T-helper 9 cell (primary cell): Measurements from ENCODE around the gene SLC14A1.
A peak's percentile ranks its signal among the peaks of the same experiment; 100 is the strongest.

Experiments
- DNase-seq: peaks from one replicate; pipeline ENCODE4 v3.0.0-alpha.2; 2020
- total RNA-seq, 2 donors: gene quantifications; one replicate each; lab custom pipeline; 2026; lab: John Stamatoyannopoulos, UW

SLC14A1 gene
- 2.2 to 13.5 reads per million in 2 donors for total RNA-seq

DNA sequence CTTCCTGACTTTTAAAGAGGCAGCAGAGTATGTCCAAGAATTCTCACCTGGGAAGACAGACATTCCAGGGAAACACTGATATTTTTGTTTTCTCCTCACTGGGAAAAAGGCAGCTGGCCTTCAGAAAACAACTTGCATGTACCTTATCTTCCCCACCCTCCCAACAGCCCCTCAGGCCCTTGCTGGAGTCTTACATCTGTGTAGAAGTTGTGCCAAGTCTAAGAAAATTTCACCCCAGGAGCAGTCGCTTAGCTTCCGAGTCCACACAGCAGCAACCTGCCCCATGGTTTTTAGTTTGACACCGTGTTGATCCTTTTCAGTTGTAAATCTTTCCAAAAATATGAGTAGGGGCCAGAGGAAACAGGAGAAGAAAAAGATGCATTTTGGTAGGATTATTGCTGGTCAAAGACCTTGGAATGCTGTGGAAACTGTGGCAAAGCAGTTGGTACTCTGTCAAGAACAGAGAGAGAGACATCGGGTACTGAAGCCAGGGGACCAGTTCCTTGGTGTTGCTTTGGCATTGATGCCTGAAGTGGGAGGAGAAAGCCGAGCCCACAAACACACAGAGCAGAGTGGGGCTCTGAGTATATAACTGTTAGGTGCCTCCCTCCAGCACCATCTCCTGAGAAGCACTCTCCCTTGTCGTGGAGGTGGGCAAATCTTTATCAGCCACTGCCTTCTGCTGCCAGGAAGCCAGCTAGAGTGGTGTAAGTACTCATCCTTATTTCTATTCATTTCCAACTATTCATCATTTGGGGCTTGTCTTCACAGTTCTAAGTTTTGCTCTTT is at the start of gene SLC14A1:
SLC14A1 (plus strand) TSS at position 615 of the 789 bp plus-strand sequence. CDS start 6,140 bp downstream, outside the sequence.
- DNase-seq = no peak

GRCh38 chr18:45677276-45677807 is 46.6 kb upstream of the SLC14A1 start:
- no peak for DNase-seq

DNA sequence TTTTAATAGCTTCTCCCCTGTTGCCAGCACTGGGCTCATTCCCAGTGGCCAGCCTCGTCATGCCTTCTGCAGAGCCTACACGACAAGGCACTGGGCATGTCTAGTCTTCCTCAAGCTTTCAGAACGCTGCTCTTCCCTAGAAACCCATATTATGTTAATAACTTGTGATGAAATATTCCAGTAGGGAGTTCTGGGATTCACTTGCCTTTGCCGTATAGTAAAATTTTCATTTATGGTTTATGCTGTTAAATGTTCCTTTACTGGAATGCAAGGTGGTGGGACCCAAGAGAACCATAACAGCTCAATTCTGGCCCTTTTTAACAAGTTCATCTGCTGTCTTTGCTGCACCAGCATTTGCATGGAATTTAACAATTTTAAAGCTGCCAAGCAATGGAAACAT is 45.5 kb upstream of the SLC14A1 start:
- no peak for DNase-seq

- no peak for DNase-seq
Measured at GRCh38 chr18:45678850-45679249, 45.1 kb upstream of the SLC14A1 start.

DNA sequence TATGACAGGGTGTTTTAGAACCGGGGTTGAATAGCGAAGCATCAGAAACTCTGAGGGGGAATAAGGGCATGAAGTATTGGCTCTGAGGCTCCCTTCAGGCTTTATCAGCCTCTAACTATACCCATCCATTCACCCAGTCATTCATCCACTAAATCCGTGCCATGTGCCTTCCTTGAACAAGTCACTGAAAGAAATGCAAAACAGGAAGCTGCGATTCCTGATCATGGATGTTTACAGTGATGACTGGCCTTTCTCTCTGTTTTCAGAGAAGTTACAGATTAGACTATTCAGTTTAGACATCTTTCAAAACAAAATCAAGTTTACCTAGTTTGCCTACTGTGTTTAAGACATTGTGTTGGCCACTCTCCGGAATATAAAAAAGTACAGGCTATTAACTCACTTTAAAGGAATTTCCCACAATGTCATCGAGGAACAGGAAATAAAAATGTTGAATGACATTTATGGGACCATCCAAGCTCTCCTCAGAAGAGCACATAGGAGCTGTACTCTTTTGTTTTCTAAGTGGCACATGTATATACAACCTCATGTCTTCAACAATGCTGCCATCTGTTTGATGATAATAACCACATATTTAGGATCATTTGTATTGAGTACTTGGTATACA is 43.8 kb upstream of the SLC14A1 start:
- DNase-seq = no peak

DNA sequence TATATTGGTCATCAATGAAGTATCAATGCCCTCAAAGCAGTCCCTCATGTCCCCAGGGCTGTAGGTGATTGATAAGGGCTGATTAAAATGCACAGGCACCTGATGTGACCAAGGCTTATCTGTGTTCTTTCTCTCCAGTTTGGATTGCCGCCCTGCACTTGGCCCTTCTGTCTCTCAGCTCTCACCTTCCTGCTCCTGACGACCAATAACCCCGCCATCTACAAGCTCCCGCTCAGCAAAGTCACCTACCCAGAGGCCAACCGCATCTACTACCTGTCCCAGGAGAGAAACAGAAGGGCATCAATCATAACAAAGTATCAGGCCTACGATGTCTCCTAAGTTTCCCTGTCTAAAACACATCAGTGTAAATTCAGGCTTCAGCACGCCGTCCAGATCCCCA is 41.8 kb upstream of the SLC14A1 start:
- no peak for DNase-seq

- DNase-seq = no peak
Measured at GRCh38 chr18:45684341-45685115, 39.5 kb upstream of the SLC14A1 start.

- DNase-seq = peak; percentile 36
Measured at GRCh38 chr18:45686891-45687611, 36.9 kb upstream of the SLC14A1 start.

- DNase-seq = no peak
Measured at GRCh38 chr18:45687621-45688020, 36.4 kb upstream of the SLC14A1 start.

DNA sequence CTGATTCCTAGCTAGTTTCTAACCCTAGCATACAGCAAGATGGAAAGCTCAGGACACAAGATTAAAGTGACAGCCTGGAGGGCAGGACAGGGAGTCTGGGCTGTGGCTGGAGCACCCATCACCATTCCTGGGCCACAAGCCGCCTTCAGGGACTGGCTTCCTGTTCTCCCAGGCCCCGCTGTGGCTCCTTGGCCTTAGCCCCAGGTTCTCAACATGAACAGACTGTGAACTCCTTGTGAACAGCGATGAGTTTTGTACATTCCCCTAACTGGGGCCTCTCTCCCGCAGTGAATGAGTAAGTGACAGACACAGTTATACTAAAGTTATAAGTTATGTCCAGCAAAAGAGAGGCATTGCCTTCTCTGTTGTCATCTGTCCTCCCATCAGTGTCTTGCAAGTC is 35.9 kb upstream of the SLC14A1 start:
- DNase-seq = no peak

DNA sequence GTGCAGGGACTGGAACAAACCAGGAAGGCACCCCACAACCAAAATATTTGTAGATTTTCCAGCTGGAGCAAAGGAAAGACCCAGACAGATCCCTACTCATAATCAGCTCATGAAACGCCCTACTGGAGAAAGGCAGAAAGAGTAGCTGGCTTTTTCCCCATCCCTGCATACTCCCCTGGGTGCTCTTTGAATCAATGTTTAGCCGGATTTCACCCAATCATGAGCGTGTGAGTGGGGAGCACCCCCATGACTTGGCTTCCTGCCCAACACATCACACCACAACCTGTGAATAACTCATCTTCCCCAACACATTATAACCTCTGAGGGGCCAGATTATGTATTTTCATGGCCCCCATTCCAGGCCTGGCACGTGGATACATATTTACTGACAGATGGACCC is 35.1 kb upstream of the SLC14A1 start:
- peak; percentile 44 for DNase-seq

DNA sequence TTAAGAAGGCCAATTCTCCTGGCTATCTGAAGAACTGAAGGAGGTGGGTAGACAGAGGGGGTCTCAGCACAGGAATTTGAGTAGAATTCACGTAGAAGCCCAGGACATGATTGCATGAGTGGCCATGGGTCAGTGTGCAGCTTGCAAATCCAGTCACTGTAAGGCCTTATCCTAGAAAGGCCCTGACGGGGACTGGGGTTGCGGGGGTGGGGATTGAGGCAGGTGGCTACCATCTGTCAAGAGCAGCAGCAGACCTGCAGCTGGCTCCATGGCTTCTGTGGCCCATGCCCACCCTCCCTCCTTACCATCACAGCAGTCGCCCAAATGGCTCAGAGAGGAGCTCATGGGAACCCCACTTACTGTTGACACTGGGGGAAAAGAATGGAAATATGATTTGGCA is 34.6 kb upstream of the SLC14A1 start:
- no peak for DNase-seq

DNA sequence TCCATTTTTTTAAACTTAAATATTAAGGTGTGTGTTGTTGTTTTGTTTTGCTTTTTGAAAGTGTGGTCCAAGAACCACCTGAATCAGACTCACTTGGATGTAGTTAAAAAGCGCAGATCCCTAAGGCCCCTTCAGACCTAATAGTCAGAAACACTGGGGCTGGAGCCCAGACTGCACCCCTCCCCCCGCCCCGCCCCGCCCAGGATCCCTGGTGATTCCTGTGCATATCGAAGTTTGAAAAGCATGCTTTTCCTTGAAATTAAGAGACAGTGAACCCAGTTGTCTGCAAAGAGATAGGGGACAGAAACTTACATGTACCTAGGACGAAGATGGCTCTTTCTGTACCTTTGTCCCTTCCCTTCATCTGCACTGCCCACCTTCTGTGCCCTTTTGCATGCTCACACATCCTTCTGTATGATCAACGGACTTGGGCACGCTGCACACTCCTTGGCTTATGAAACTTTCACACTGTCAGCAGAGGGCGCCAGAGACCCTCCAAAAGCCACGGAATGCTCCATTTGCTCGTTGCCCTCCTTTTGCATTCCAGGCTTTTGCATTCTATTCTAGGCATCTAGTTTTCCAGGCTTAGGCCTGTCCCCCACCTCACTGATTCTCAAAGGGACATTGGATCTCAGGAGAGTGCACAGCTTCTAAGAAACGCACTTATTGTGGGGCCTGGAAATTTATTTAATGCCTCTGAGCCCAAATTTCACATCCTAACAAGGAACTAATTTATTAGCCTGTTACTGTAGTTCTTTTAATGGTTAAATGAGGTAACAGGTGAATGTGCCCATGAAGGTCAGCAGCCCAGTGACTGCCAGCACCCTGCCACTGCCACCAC is 32.8 kb upstream of the SLC14A1 start:
- DNase-seq = peak; percentile 75

- DNase-seq = no peak
Measured at GRCh38 chr18:45691816-45692179, 32.2 kb upstream of the SLC14A1 start.

- DNase-seq = no peak
Measured at GRCh38 chr18:45702708-45703265, 21.2 kb upstream of the SLC14A1 start.

DNA sequence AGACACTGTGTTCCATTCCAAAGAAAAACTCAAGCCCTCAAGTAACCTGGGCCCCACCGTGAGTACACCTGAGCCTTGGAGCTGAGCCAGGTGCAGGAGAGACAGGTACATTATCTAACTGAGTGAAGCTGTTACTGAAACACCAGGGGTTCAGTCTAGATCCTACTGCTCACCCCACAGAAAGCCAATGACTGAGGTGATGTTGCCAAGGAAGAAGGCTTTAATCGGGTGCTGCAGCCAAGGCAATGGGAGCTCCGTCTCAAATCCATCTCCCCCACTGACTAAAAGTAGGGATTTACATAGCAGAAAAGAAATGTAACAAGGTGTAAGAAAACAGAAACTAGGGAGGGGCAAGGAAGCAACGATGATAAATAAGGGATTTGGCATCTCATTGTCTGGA is 15.2 kb upstream of the SLC14A1 start:
- DNase-seq = no peak

DNA sequence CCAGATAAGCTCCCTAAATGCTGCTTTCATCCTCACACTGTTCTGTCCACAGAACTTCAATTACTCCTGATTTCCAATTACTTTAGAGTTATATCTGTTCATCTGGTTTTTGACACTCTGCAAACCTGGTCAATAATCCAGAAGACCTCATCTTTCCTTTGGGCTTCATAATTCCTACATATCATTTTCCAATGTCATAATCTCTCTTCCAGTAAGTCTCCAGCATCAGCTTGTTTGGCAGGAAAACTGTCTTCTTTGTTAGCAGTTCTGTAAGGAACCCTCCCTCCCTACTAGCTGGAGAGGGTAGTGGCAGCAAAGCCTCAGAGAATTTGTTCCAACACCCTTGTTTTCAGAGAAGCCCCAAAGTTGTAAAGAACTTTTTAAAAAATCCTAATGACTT is 11.9 kb upstream of the SLC14A1 start:
- DNase-seq = no peak

- no peak for DNase-seq
Measured at GRCh38 chr18:45713239-45713638, 10.7 kb upstream of the SLC14A1 start.

DNA sequence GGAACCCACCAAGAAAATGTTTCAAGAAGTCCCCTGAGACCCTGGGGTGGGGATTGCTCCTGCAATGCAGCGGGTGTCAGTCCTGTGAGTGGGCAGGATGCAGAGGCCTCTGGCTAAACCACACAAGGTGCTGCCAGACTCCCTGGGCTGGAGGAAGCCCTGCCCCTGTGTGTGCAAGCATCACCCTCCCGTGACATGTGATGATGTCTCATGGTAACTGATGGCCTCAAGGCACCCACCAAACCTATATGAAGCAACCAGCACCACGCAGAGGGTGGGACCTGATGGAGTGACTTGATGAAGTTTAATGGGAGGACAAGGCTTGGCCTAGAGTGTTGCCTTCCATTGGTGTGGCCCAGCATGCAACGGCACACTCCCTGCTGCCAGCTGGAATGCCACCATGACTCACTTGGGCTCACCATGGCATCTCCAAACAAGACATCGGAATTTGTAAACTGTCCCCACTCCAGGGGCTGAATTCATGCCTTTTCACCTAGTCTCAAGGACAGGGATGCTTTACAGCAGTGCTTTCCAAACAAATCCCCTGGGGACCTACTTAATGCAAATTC is 8.7 kb upstream of the SLC14A1 start:
- DNase-seq = no peak

DNA sequence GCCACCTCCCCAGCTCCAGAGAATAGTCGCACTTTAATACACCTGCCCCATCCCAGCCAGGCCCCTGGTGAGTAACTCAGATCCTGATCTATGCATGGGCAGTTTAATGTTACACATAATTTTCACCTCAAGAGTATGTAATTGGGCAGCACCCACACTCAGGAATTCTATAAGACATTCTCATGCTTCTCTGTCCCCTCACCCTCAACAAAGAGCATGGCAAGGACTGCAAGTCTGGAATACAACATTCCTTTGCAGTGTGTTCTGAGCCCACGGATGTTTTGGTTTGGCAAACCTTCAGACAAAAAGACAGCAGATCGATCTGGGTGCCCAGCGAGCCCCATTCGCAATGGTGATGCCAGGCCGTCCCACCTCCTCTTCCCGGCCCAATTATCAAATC is 4.9 kb upstream of the SLC14A1 start:
- DNase-seq = no peak

- DNase-seq = peak; percentile 44
Measured at GRCh38 chr18:45722899-45723298, 1.1 kb upstream of the SLC14A1 start.
